Amniotic stem cell (primary cell): ENCODE measurements around the gene ADCY4.
"Not testable (repeated sequence)": the region's sequence is repeated elsewhere in the genome, so short reads cannot be mapped to it uniquely, and the experiment has no call there.

ENCODE experiments used
- DNase-seq: peaks from one replicate; lab custom pipeline; 2025; lab: John Stamatoyannopoulos, UW

ADCY4 gene

GRCh38 chr14:24334431-24335291, at the start of gene ADCY4:
ADCY4 (minus strand) TSS chr14:24335071; CDS start chr14:24334652, 419 bp downstream.
- no peak for DNase-seq

- no peak for DNase-seq
These were observed 49.3 kb upstream of the ADCY4 start for GRCh38 chr14:24384169-24384568.

- no peak for DNase-seq
These were observed 47.1 kb upstream of the ADCY4 start for GRCh38 chr14:24382064-24382371.

- DNase-seq, result no peak
These were observed 46.6 kb upstream of the ADCY4 start for GRCh38 chr14:24381363-24382063.

- DNase-seq, result no peak
These were observed 45.2 kb upstream of the ADCY4 start for GRCh38 chr14:24379907-24380730.

GRCh38 chr14:24378981-24379906, 44.4 kb upstream of the ADCY4 start:
- DNase-seq, result no peak

GRCh38 chr14:24378327-24378726, 43.5 kb upstream of the ADCY4 start:
- no peak for DNase-seq

- no peak for DNase-seq
These were observed 42.8 kb upstream of the ADCY4 start for GRCh38 chr14:24377657-24378056.

- DNase-seq, result no peak
These were observed 42.3 kb upstream of the ADCY4 start for GRCh38 chr14:24377126-24377525.

- no peak for DNase-seq
These were observed 41.7 kb upstream of the ADCY4 start for GRCh38 chr14:24376448-24377070.

GRCh38 chr14:24372701-24373416, 38.0 kb upstream of the ADCY4 start:
- DNase-seq, result no peak

- DNase-seq, result not testable (repeated sequence)
These were observed 36.7 kb upstream of the ADCY4 start for GRCh38 chr14:24371605-24372004.

GRCh38 chr14:24370748-24371147, 35.9 kb upstream of the ADCY4 start:
- DNase-seq, result no peak

GRCh38 chr14:24369907-24370687, 35.2 kb upstream of the ADCY4 start:
- no peak for DNase-seq

- DNase-seq, result no peak
These were observed 34.6 kb upstream of the ADCY4 start for GRCh38 chr14:24369463-24369862.

- peak; percentile 54 for DNase-seq
These were observed 33.8 kb upstream of the ADCY4 start for GRCh38 chr14:24368562-24369252.

GRCh38 chr14:24368212-24368561, 33.3 kb upstream of the ADCY4 start:
- DNase-seq, result no peak

- DNase-seq, result peak; percentile 88
These were observed 32.8 kb upstream of the ADCY4 start, which contains the start of gene NFATC4 for GRCh38 chr14:24367514-24368211. NFATC4 (plus strand) TSS chr14:24368184; CDS start chr14:24368341, 157 bp downstream.
